HEK293 (cell line): Measurements from ENCODE around the gene MBP.

Experiments used
- CTCF ChIA-PET: fragments of 350-600 bp; formaldehyde crosslinking; extraction: SDS; loops from one replicate; lab custom pipeline; 2021; ENCODE audit warnings: antibody characterized with exemption; lab: Yijun Ruan, JAX
- POLR2A ChIA-PET: fragments of 300-600 bp; formaldehyde crosslinking; extraction: SDS; loops from one replicate; lab custom pipeline; 2020; ENCODE audit warnings: antibody characterized with exemption, inconsistent platforms; lab: Yijun Ruan, JAX
- H3K27ac ChIP-seq: fragments of 200-500 bp; sonication (Bioruptor generic); 2 replicates; pipeline ENCODE4 v1.5.1; 2014; ENCODE audit warnings: low read depth, low read length, control low read depth, inconsistent platforms; ENCODE audit errors: extremely low read depth
- H3K36me3 ChIP-seq, 2 experiments: fragments of 200-500 bp in 1 of 2; sonication (Bioruptor generic) in 1 of 2; 1 replicate in 1 of 2; 2 replicates in 1 of 2; pipeline ENCODE4 v1.5.1; 2014 to 2017; ENCODE audit warnings: inconsistent platforms in 2 of 2, low read length in 2 of 2; ENCODE audit not compliant: control insufficient read depth in 2 of 2, insufficient read depth in 1 of 2
- H3K4me1 ChIP-seq: fragments of 200-500 bp; sonication (Bioruptor generic); 2 replicates; pipeline ENCODE4 v1.5.1; 2014; ENCODE audit warnings: mild to moderate bottlenecking, low read length, inconsistent platforms; ENCODE audit not compliant: control insufficient read depth, insufficient read depth
- H3K4me3 ChIP-seq: 2 replicates; pipeline ENCODE4 v1.5.1; 2011; ENCODE audit warnings: low read depth, mild to moderate bottlenecking, control low read depth, low read length, moderate library complexity
- H3K9me3 ChIP-seq: fragments of 200-500 bp; sonication (Bioruptor generic); 2 replicates; pipeline ENCODE4 v1.5.1; 2014; ENCODE audit warnings: low read depth, low read length, inconsistent platforms; ENCODE audit not compliant: control insufficient read depth, insufficient read depth
- ATF2 ChIP-seq: fragments of 450-650 bp; formaldehyde crosslinking; IDR thresholded peaks from 2 replicates; pipeline ENCODE4 v1.5.1; 2016; ENCODE audit warnings: missing biosample characterization, missing genetic modification characterization, low read depth
- OSR2 ChIP-seq: fragments of 450-650 bp; formaldehyde crosslinking; IDR thresholded peaks from 2 replicates; pipeline ENCODE4 v1.5.1; 2016; ENCODE audit warnings: missing biosample characterization, missing genetic modification characterization
- SCRT1 ChIP-seq: fragments of 450-650 bp; formaldehyde crosslinking; IDR thresholded peaks from 2 replicates; pipeline ENCODE4 v1.5.1; 2016; ENCODE audit warnings: missing biosample characterization, missing genetic modification characterization, borderline replicate concordance
- SP7 ChIP-seq: fragments of 450-650 bp; formaldehyde crosslinking; IDR thresholded peaks from 2 replicates; pipeline ENCODE4 v1.5.1; 2016; ENCODE audit warnings: missing biosample characterization, missing genetic modification characterization
- ZBTB20 ChIP-seq: fragments of 450-650 bp; formaldehyde crosslinking; IDR thresholded peaks from 2 replicates; pipeline ENCODE4 v1.5.1; 2016; ENCODE audit warnings: missing biosample characterization, missing genetic modification characterization
- ZBTB44 ChIP-seq: fragments of 450-650 bp; IDR thresholded peaks from 2 replicates; pipeline ENCODE4 v1.5.1; 2018; ENCODE audit warnings: missing biosample characterization, mild to moderate bottlenecking, missing genetic modification characterization
- ZFP37 ChIP-seq: fragments of 450-650 bp; formaldehyde crosslinking; IDR thresholded peaks from 2 replicates; pipeline ENCODE4 v1.5.1; 2016; ENCODE audit warnings: missing biosample characterization, missing genetic modification characterization
- ZFP41 ChIP-seq: fragments of 450-650 bp; formaldehyde crosslinking; IDR thresholded peaks from 2 replicates; pipeline ENCODE4 v1.5.1; 2016; ENCODE audit warnings: missing biosample characterization, missing genetic modification characterization, borderline replicate concordance
- ZNF140 ChIP-seq: fragments of 450-650 bp; formaldehyde crosslinking; IDR thresholded peaks from 2 replicates; pipeline ENCODE4 v1.5.1; 2016; ENCODE audit warnings: missing biosample characterization, missing genetic modification characterization
- ZNF169 ChIP-seq: fragments of 450-650 bp; formaldehyde crosslinking; IDR thresholded peaks from 2 replicates; pipeline ENCODE4 v1.5.1; 2016; ENCODE audit warnings: missing biosample characterization, missing genetic modification characterization
- ZNF18 ChIP-seq: fragments of 450-650 bp; formaldehyde crosslinking; IDR thresholded peaks from 2 replicates; pipeline ENCODE4 v1.5.1; 2016; ENCODE audit warnings: missing biosample characterization, missing genetic modification characterization
- ZNF211 ChIP-seq: fragments of 450-650 bp; formaldehyde crosslinking; IDR thresholded peaks from 2 replicates; pipeline ENCODE4 v1.5.1; 2016; ENCODE audit warnings: low read depth, missing biosample characterization, missing genetic modification characterization
- ZNF24 ChIP-seq: fragments of 450-650 bp; formaldehyde crosslinking; IDR thresholded peaks from 2 replicates; pipeline ENCODE4 v1.5.1; 2016; ENCODE audit warnings: missing biosample characterization, missing genetic modification characterization
- ZNF350 ChIP-seq: fragments of 450-650 bp; formaldehyde crosslinking; IDR thresholded peaks from 2 replicates; pipeline ENCODE4 v1.5.0; 2017; ENCODE audit warnings: missing biosample characterization, mild to moderate bottlenecking, missing genetic modification characterization
- ZNF366 ChIP-seq: fragments of 450-650 bp; formaldehyde crosslinking; conservative IDR thresholded peaks from 2 replicates; pipeline ENCODE4 v1.5.1; 2016; ENCODE audit warnings: missing biosample characterization, missing genetic modification characterization
- ZNF398 ChIP-seq: fragments of 450-650 bp; formaldehyde crosslinking; IDR thresholded peaks from 2 replicates; pipeline ENCODE4 v1.5.1; 2017; ENCODE audit warnings: missing biosample characterization, missing genetic modification characterization
- ZNF449 ChIP-seq: fragments of 450-650 bp; formaldehyde crosslinking; IDR thresholded peaks from 2 replicates; pipeline ENCODE4 v1.5.1; 2017; ENCODE audit warnings: missing biosample characterization, mild to moderate bottlenecking, missing genetic modification characterization, moderate library complexity
- ZNF510 ChIP-seq: fragments of 450-650 bp; formaldehyde crosslinking; IDR thresholded peaks from 2 replicates; pipeline ENCODE4 v1.5.1; 2018; ENCODE audit warnings: mild to moderate bottlenecking, missing genetic modification characterization, missing biosample characterization; ENCODE audit not compliant: insufficient replicate concordance
- ZNF521 ChIP-seq: fragments of 450-650 bp; formaldehyde crosslinking; IDR thresholded peaks from 2 replicates; pipeline ENCODE4 v1.5.1; 2017; ENCODE audit warnings: missing biosample characterization, mild to moderate bottlenecking, missing genetic modification characterization
- ZNF544 ChIP-seq: fragments of 450-650 bp; formaldehyde crosslinking; IDR thresholded peaks from 2 replicates; pipeline ENCODE4 v1.5.0; 2017; ENCODE audit warnings: missing biosample characterization, missing genetic modification characterization
- ZNF548 ChIP-seq: fragments of 450-650 bp; formaldehyde crosslinking; IDR thresholded peaks from 2 replicates; pipeline ENCODE4 v1.5.1; 2016; ENCODE audit warnings: missing biosample characterization, missing genetic modification characterization
- ZNF561 ChIP-seq: fragments of 450-650 bp; IDR thresholded peaks from 2 replicates; pipeline ENCODE4 v1.5.1; 2018; ENCODE audit warnings: missing biosample characterization, missing genetic modification characterization, borderline replicate concordance
- ZNF571 ChIP-seq: fragments of 450-650 bp; formaldehyde crosslinking; IDR thresholded peaks from 2 replicates; pipeline ENCODE4 v1.5.0; 2017; ENCODE audit warnings: missing biosample characterization, missing genetic modification characterization
- ZNF585B ChIP-seq: fragments of 450-650 bp; formaldehyde crosslinking; IDR thresholded peaks from 2 replicates; pipeline ENCODE4 v1.5.1; 2016; ENCODE audit warnings: missing biosample characterization, missing genetic modification characterization
- ZNF629 ChIP-seq: fragments of 450-650 bp; formaldehyde crosslinking; IDR thresholded peaks from 2 replicates; pipeline ENCODE4 v1.5.1; 2017; ENCODE audit warnings: missing biosample characterization, missing genetic modification characterization
- ZNF658 ChIP-seq: fragments of 450-650 bp; formaldehyde crosslinking; IDR thresholded peaks from 2 replicates; pipeline ENCODE4; 2016; ENCODE audit warnings: missing biosample characterization, missing genetic modification characterization
- ZNF677 ChIP-seq: fragments of 450-650 bp; IDR thresholded peaks from 2 replicates; pipeline ENCODE4 v1.5.0; 2018; ENCODE audit warnings: missing biosample characterization, mild to moderate bottlenecking, missing genetic modification characterization, moderate library complexity
- ZNF707 ChIP-seq: fragments of 450-650 bp; formaldehyde crosslinking; IDR thresholded peaks from 2 replicates; pipeline ENCODE4 v1.5.1; 2016; ENCODE audit warnings: missing biosample characterization, missing genetic modification characterization
- ZNF747 ChIP-seq: fragments of 450-650 bp; formaldehyde crosslinking; IDR thresholded peaks from 2 replicates; pipeline ENCODE4 v1.5.1; 2016; ENCODE audit warnings: missing biosample characterization, missing genetic modification characterization

MBP gene

GRCh38 chr18:77004555-77005380 is 127.8 kb downstream of the MBP start:
- ChIA-PET CTCF (interaction anchor here (1.1 to 1.2 kb wide), 3 partner anchors 8 to 49 kb away, joined by 3 to 4 read pairs (median 4); no protein-coding TSS in a partner anchor), POLR2A (no interaction called here)
- no peak for TF ChIP-seq ZNF366 (tag by site-specific recombination)
- TF ChIP-seq ZFP37: no peak
- no peak for TF ChIP-seq ZNF398 (tag by site-specific recombination)
- TF ChIP-seq ZNF585B (tag by site-specific recombination): no peak
- TF ChIP-seq ZNF707: no peak
- TF ChIP-seq ZNF18 (tag by site-specific recombination): no peak
- TF ChIP-seq ZNF449 (tag by site-specific recombination): no peak
- no peak for TF ChIP-seq ZBTB44 (tag by site-specific recombination)
- no peak for TF ChIP-seq ZNF747 (tag by site-specific recombination)
- no peak for TF ChIP-seq ZNF677 (tag by site-specific recombination)
- no peak for TF ChIP-seq ZBTB20
- no peak for TF ChIP-seq SCRT1 (tag by site-specific recombination)
- TF ChIP-seq ZNF510 (tag by site-specific recombination): no peak
- no peak for TF ChIP-seq ZNF211 (tag by site-specific recombination)
- no peak for TF ChIP-seq ZNF561
- no peak overlapping the region for H3K4me3 ChIP-seq
- H3K27ac ChIP-seq: no peak overlapping the region
- no peaks in the 10 kb centered on the region for H3K4me1 ChIP-seq
- H3K9me3 ChIP-seq: no peaks in the 10 kb centered on the region
- no peaks in the 10 kb centered on the region for H3K36me3 ChIP-seq

- Histone ChIP-seq H3K27ac (no peak overlapping the region), H3K9me3 (no peaks in the 10 kb centered on the region), H3K4me1 (no peaks in the 10 kb centered on the region), H3K36me3 (no peaks in the 10 kb centered on the region), H3K4me3 (no peak overlapping the region)
- POLR2A ChIA-PET: no interaction called here
- CTCF ChIA-PET: interaction anchor here (0.6 to 1.2 kb wide), 4 partner anchors 10 to 645 kb away, joined by 3 read pairs; no protein-coding TSS in a partner anchor
- no peak for TF ChIP-seq ZNF350 (tag by site-specific recombination)
- TF ChIP-seq ZNF24 (tag by site-specific recombination): no peak
- no peak for TF ChIP-seq ZNF169 (tag by site-specific recombination)
- no peak for TF ChIP-seq ZNF548 (tag by site-specific recombination)
- no peak for TF ChIP-seq ZNF521
- no peak for TF ChIP-seq ZNF544 (tag by site-specific recombination)
- no peak for TF ChIP-seq ZFP41
- no peak for TF ChIP-seq ATF2 (tag by site-specific recombination)
- no peak for TF ChIP-seq SCRT1 (tag by site-specific recombination)
- TF ChIP-seq OSR2 (tag by site-specific recombination): no peak
- TF ChIP-seq SP7: no peak
- no peak for TF ChIP-seq ZNF571 (tag by site-specific recombination)
- TF ChIP-seq ZNF140 (tag by site-specific recombination): no peak
- no peak for TF ChIP-seq ZNF629
- no peak for TF ChIP-seq ZNF658 (tag by site-specific recombination)
Measured at GRCh38 chr18:77003316-77003715, 129.3 kb downstream of the MBP start.
